ENCODE results near the gene MID1IP1. TPM values are rescaled to one million over a fixed set of nuclear protein-coding genes. Genes with fewer than 3 reads are reported as not detected.

MID1IP1 gene
- total RNA-seq, 1 donor from 2014 or later, result 52.9 TPM

- DNase-seq (ENCODE audit: low read depth, low spot score), result no peak
- H3K4me1 Mint-ChIP-seq, result peaks cover 8% of the 10 kb centered on the region
- H3K9me3 Mint-ChIP-seq, result peaks cover 5% of the 10 kb centered on the region
- H3K27ac Mint-ChIP-seq (ENCODE audit: unreplicated experiment), result no peak overlapping the region
- no peak for TF ChIP-seq CTCF (conservative IDR thresholded peaks at IDR 0.05)
- no peaks in the 10 kb centered on the region for H3K36me3 Mint-ChIP-seq (ENCODE audit: low read depth)
- no peaks in the 10 kb centered on the region for H3K27me3 Mint-ChIP-seq (ENCODE audit: low read depth)
- no peak overlapping the region for H3K4me3 Mint-ChIP-seq
These were observed 46.6 kb downstream of the MID1IP1 start for GRCh38 chrX:38847903-38848230.

- no peak overlapping the region for H3K27ac Mint-ChIP-seq (ENCODE audit: unreplicated experiment)
- H3K4me3 Mint-ChIP-seq, result no peak overlapping the region
- peaks cover 8% of the 10 kb centered on the region for H3K4me1 Mint-ChIP-seq
- peaks cover 5% of the 10 kb centered on the region for H3K9me3 Mint-ChIP-seq
- H3K27me3 Mint-ChIP-seq (ENCODE audit: low read depth), result no peaks in the 10 kb centered on the region
- no peak for DNase-seq (ENCODE audit: low read depth, low spot score)
- no peak for TF ChIP-seq CTCF (conservative IDR thresholded peaks at IDR 0.05)
- no peaks in the 10 kb centered on the region for H3K36me3 Mint-ChIP-seq (ENCODE audit: low read depth)
These were observed 47.6 kb downstream of the MID1IP1 start for GRCh38 chrX:38848671-38849455.

GRCh38 chrX:38850807-38851544 is 49.7 kb downstream of the MID1IP1 start:
- no peak for TF ChIP-seq CTCF (conservative IDR thresholded peaks at IDR 0.05)
- Mint-ChIP-seq H3K9me3 (peaks cover 5% of the 10 kb centered on the region), H3K27me3 (ENCODE audit: low read depth) (no peaks in the 10 kb centered on the region), H3K27ac (ENCODE audit: unreplicated experiment) (no peak overlapping the region), H3K4me3 (no peak overlapping the region), H3K4me1 (no peaks in the 10 kb centered on the region), H3K36me3 (ENCODE audit: low read depth) (no peaks in the 10 kb centered on the region)
- no peak for DNase-seq (ENCODE audit: low read depth, low spot score)

GRCh38 chrX:38854305-38854704 is 53.0 kb downstream of the MID1IP1 start:
- H3K36me3 Mint-ChIP-seq (ENCODE audit: low read depth), result no peaks in the 10 kb centered on the region
- no peak for TF ChIP-seq CTCF (conservative IDR thresholded peaks at IDR 0.05)
- DNase-seq (ENCODE audit: low read depth, low spot score), result no peak
- H3K27ac Mint-ChIP-seq (ENCODE audit: unreplicated experiment), result no peak overlapping the region
- no peaks in the 10 kb centered on the region for H3K9me3 Mint-ChIP-seq
- H3K4me3 Mint-ChIP-seq, result no peak overlapping the region
- no peaks in the 10 kb centered on the region for H3K27me3 Mint-ChIP-seq (ENCODE audit: low read depth)
- peaks cover 18% of the 10 kb centered on the region for H3K4me1 Mint-ChIP-seq

Other genes with a start within 250 kb of the MID1IP1 start
- gene TSPAN7, start 239.9 kb upstream of the MID1IP1 start, total RNA-seq, result 9.1 and 9.7 TPM in 2 replicates

Measured in neural crest cell (in vitro differentiated cells).